Measurements from ENCODE around the gene FIZ1.

DNA sequence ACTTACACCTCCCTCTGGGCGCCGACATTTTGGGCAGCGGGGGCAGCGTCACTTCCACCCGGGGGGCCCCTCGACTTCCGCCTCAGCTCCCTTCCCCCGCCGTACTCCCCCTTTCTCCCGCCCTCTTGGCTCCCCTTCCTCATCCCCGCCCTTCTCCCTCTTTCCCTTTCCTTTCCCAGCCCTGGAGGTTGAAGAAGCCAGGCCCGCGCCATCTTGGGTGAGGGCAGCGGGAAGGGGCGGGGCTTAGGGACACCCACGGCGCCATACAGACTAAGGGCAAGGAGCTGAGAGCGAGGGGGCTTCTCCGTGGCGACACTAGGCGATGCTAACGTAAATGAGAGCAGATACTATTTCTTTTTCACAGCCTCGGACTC is at the start of gene FIZ1:
- TF ChIP-seq EZH2 (IDR thresholded peaks at IDR 0.05; ENCODE audit: insufficient read depth, poor library complexity, severe bottlenecking) (no peak), EZH2phosphoT487 (IDR thresholded peaks at IDR 0.05; ENCODE audit: insufficient read depth, low read depth) (no peak)

Measured in GM23248 (cell line).